ENCODE measurements around the gene MGAT4C. TPM values are rescaled to one million over a fixed set of nuclear protein-coding genes. Genes with fewer than 3 reads are reported as not detected.

Gene MGAT4C
- total RNA-seq, 4 donors from 2014 or later: 0.15 to 1.1 (median 0.60) TPM

DNA sequence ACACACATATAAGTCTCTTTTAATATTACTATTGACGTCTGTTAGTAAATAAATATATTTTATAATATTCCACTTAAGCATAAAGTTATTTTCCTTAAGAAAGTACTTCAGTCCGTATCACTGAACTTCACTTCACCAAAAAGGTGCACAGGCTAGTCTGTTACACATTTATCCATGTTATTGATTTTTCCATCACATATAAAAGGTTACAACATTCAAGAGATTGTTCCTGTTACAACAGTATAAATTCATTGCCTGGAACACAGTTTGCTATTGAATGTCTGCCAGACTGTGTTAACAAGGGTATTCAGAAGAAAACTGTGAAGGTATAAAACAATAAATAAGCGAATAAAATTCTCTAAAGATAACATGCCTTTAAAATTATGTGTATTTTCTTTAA, 206.2 kb downstream of the MGAT4C start:
- ATAC-seq: no peak
- H3K4me1 ChIP-seq: no peaks in the 10 kb centered on the region
- no peak for TF ChIP-seq EP300 (IDR thresholded peaks at IDR 0.05)
- peaks cover 1% of the 10 kb centered on the region for H3K27me3 ChIP-seq
- H3K27ac ChIP-seq: no peak overlapping the region
- no peak overlapping the region for H3K4me3 ChIP-seq
- WGBS, 2 donors (ENCODE audit: low coverage in 1 of 2): 69 to 86% methylated on average over 3 of the region's 3 CpGs
- no peaks in the 10 kb centered on the region for H3K9me3 ChIP-seq
- H3K36me3 ChIP-seq: no peaks in the 10 kb centered on the region

DNA sequence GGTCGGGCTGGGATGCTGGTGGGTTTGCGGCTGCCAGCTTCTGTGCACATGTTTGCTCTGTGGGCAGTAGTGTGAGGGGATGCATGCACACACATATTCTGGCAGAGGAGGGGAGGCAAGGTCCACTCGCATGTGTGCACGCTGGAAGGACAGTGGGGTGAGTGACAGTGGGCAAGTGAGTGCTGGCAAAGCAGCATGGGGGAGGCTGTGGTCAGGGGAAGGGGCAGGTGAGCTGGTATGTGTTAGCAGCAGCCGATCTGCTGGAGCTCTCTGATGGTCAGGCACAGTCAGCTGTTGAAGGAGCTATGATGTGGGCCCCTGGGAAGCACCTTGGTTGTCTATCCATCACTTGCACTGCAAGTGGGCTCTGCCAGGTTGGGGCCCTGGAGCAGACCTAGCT, 211.8 kb downstream of the MGAT4C start:
- WGBS, 2 donors (ENCODE audit: low coverage in 1 of 2): 61% methylated on average over 3 of the region's 5 CpGs; no CpG with 5 or more reads in 1 of the 2 donors
- Histone ChIP-seq H3K4me3 (no peak overlapping the region), H3K9me3 (peaks cover 0 to 23% (median 0%) of the 10 kb centered on the region in 3 donors), H3K27me3 (peaks cover 5% of the 10 kb centered on the region), H3K27ac (no peak overlapping the region), H3K4me1 (no peaks in the 10 kb centered on the region), H3K36me3 (no peaks in the 10 kb centered on the region)
- ATAC-seq: no peak
- TF ChIP-seq EP300 (IDR thresholded peaks at IDR 0.05): no peak
- TF ChIP-seq POLR2A (IDR thresholded peaks at IDR 0.05): no peak
- TF ChIP-seq POLR2AphosphoS5 (IDR thresholded peaks at IDR 0.05): no peak
- TF ChIP-seq, protein P1, sequence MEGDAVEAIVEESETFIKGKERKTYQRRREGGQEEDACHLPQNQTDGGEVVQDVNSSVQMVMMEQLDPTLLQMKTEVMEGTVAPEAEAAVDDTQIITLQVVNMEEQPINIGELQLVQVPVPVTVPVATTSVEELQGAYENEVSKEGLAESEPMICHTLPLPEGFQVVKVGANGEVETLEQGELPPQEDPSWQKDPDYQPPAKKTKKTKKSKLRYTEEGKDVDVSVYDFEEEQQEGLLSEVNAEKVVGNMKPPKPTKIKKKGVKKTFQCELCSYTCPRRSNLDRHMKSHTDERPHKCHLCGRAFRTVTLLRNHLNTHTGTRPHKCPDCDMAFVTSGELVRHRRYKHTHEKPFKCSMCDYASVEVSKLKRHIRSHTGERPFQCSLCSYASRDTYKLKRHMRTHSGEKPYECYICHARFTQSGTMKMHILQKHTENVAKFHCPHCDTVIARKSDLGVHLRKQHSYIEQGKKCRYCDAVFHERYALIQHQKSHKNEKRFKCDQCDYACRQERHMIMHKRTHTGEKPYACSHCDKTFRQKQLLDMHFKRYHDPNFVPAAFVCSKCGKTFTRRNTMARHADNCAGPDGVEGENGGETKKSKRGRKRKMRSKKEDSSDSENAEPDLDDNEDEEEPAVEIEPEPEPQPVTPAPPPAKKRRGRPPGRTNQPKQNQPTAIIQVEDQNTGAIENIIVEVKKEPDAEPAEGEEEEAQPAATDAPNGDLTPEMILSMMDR (IDR thresholded peaks at IDR 0.05): no peak

DNA sequence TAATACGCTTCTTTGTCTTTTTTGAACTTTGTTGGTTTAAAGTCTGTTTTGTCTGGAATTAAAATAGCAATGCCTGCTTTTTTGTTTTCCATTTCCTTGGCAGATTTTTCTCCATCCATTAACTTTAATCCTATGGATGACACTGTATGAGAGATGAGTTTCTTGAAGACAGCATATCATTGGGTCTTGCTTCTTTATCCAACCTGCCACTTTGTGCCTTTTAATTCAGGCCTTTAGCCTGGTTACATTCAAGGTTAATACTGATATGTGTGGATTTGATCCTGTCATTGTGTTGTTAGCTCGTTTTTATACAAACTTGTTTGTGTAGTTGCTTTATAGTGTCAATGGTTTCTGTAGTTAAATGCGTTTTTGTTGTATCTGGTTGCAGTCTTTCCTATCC, 214.1 kb downstream of the MGAT4C start:
- Histone ChIP-seq H3K36me3 (no peaks in the 10 kb centered on the region), H3K27ac (no peak overlapping the region)
- ATAC-seq: no peak

DNA sequence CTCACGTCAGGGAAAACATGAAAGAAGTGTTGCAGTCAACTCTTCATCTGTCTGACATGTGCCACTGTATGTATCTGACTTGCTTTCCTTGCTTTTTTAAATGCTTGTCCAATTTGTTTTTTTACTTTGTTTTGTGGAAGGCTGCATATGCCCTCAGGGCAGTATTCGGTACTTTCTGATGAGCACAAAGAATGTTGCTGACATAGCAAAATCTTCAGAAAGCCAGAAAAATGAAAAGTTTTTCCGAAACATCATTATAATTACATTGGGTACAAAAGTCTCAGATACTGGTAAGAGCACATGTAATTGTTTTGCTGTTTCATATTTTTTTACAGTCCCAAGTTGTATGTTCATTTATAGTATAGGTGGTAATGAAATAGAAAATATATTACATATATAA, 237.8 kb downstream of the MGAT4C start:
- WGBS, 2 donors (ENCODE audit: low coverage in 1 of 2): 56 to 69% methylated on average over 3 of the region's 3 CpGs

More for the DNA sequence above, 214.1 kb downstream of the MGAT4C start:
- Histone ChIP-seq H3K9me3 (peaks cover 0 to 32% (median 0%) of the 10 kb centered on the region in 3 donors), H3K27me3 (peaks cover 5% of the 10 kb centered on the region), H3K4me1 (no peaks in the 10 kb centered on the region), H3K4me3 (no peak overlapping the region)
- 61 to 77% methylated on average over 3 of the region's 3 CpGs for WGBS, 2 donors (ENCODE audit: low coverage in 1 of 2)
- TF ChIP-seq POLR2A (IDR thresholded peaks at IDR 0.05) (no peak), EP300 (IDR thresholded peaks at IDR 0.05) (no peak), POLR2AphosphoS5 (IDR thresholded peaks at IDR 0.05) (no peak)
- TF ChIP-seq, protein P1 (IDR thresholded peaks at IDR 0.05): no peak

DNA sequence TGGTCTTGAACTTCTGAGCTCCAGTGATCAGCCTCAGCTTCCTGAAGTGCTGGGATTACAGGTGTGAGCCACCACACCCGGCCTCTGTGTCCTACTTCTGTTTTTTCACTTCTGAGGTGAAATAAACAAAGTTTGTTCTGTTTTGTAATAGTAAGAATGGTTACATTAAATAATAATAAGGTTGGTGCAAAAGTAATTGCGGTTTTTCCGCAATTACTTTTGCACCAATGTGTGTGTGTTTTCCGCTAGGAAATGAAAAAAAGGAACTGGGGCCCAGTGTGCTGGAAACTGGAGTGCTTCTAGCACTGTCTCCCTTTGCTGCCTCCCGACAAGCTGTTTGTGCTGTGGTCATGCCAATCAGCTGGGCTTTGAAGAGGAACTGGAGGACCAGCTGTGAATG, 241.2 kb downstream of the MGAT4C start:
- TF ChIP-seq EP300 (IDR thresholded peaks at IDR 0.05): no peak
- no peak for TF ChIP-seq POLR2A (IDR thresholded peaks at IDR 0.05)
- TF ChIP-seq, protein P1 (IDR thresholded peaks at IDR 0.05): no peak
- no peak for TF ChIP-seq POLR2AphosphoS5 (IDR thresholded peaks at IDR 0.05)
- no peak overlapping the region for H3K4me3 ChIP-seq
- no peaks in the 10 kb centered on the region for H3K4me1 ChIP-seq
- no peak overlapping the region for H3K27ac ChIP-seq
- ATAC-seq: no peak
- H3K9me3 ChIP-seq: no peaks in the 10 kb centered on the region
- 85 to 100% methylated on average over 2 to 5 of the region's 5 CpGs for WGBS, 2 donors (ENCODE audit: low coverage in 1 of 2)
- no peaks in the 10 kb centered on the region for H3K27me3 ChIP-seq
- H3K36me3 ChIP-seq: no peaks in the 10 kb centered on the region

More for the DNA sequence above, 237.8 kb downstream of the MGAT4C start:
- Histone ChIP-seq H3K36me3 (no peaks in the 10 kb centered on the region), H3K27ac (no peak overlapping the region), H3K27me3 (no peaks in the 10 kb centered on the region), H3K4me1 (no peaks in the 10 kb centered on the region), H3K4me3 (no peak overlapping the region), H3K9me3 (no peaks in the 10 kb centered on the region)
- no peak for ATAC-seq
- TF ChIP-seq POLR2A (IDR thresholded peaks at IDR 0.05) (no peak), EP300 (IDR thresholded peaks at IDR 0.05) (no peak), POLR2AphosphoS5 (IDR thresholded peaks at IDR 0.05) (no peak)
- TF ChIP-seq, protein P1 (IDR thresholded peaks at IDR 0.05): no peak
